Measurements from ENCODE around the gene FAM81A. TPM values are rescaled to one million over a fixed set of nuclear protein-coding genes. Genes with fewer than 3 reads are reported as not detected.
A peak's percentile ranks its signal among the peaks of the same experiment; 100 is the strongest.

FAM81A gene
- 0.42 TPM for total RNA-seq
- polyA plus RNA-seq, result 1.2 TPM
- long read RNA-seq, donor 1, result 0 reads
- long read RNA-seq, donor 2, result 0 reads
- long read RNA-seq, donor 3, result 0 reads
- long read RNA-seq, donor 4, result 0 reads
- long read RNA-seq, donor 5, partial matches to known transcripts, result 0 of 1 reads
- long read RNA-seq, donor 5, other reads (novel, unspliced or antisense), result 0 of 1 reads
- long read RNA-seq, donor 6, result 0 reads
- long read RNA-seq, donor 7, result 0 reads
- long read RNA-seq, donor 8, result 0 reads
- long read RNA-seq, donor 9, result 0 reads
- long read RNA-seq, donor 10, result 0 reads

GRCh38 chr15:59437817-59438624 is at the start of gene FAM81A:
TSS of gene FAM81A (plus strand) at chr15:59438186. CDS start at chr15:59458627, 20,441 bp downstream.
- H3K4me1 ChIP-seq (ENCODE audit: control insufficient read depth in 2 of 2, insufficient read depth in 2 of 2, low read length in 2 of 2), result peaks cover 9 to 11% of the 10 kb centered on the region in 2 donors
- no peaks in the 10 kb centered on the region for H3K9me3 ChIP-seq (ENCODE audit: control insufficient read depth in 2 of 2, insufficient read depth in 1 of 2, low read length in 1 of 2)
- H3K36me3 ChIP-seq (ENCODE audit: control insufficient read depth in 2 of 2, insufficient read depth in 2 of 2, low read length in 1 of 2), result no peaks in the 10 kb centered on the region
- WGBS, result under 1% methylated on average over 96 of the region's 96 CpGs
- no peak within 1 kb of the TSS for H3K27ac ChIP-seq (ENCODE audit: low read depth in 1 of 2, low read length in 1 of 2)
- peak in 7 of 9 donors; percentile 10 to 55 (median 29) for DNase-seq (ENCODE audit: low read depth in 6 of 9, low spot score in 9 of 9)
- H3K4me3 ChIP-seq (ENCODE audit: low read length in 2 of 2), result peak within 1 kb of the TSS in 1 of 2 donors; percentile 51
- H3K27me3 ChIP-seq (ENCODE audit: control insufficient read depth in 2 of 2, insufficient read depth in 1 of 2, low read length in 1 of 2), result peaks cover 31 to 60% of the 10 kb centered on the region in 2 donors

- Histone ChIP-seq H3K4me1 (ENCODE audit: control insufficient read depth in 2 of 2, insufficient read depth in 2 of 2, low read length in 2 of 2) (no peaks in the 10 kb centered on the region), H3K27ac (ENCODE audit: low read depth in 1 of 2, low read length in 1 of 2) (no peak overlapping the region), H3K9me3 (ENCODE audit: control insufficient read depth in 2 of 2, insufficient read depth in 1 of 2, low read length in 1 of 2) (no peaks in the 10 kb centered on the region), H3K36me3 (ENCODE audit: control insufficient read depth in 2 of 2, insufficient read depth in 2 of 2, low read length in 1 of 2) (no peaks in the 10 kb centered on the region), H3K4me3 (ENCODE audit: low read length in 2 of 2) (no peak overlapping the region), H3K27me3 (ENCODE audit: control insufficient read depth in 2 of 2, insufficient read depth in 1 of 2, low read length in 1 of 2) (no peaks in the 10 kb centered on the region)
- WGBS, result 91% methylated on average over 3 of the region's 3 CpGs
- no peak for DNase-seq (ENCODE audit: low read depth in 6 of 9, low spot score in 9 of 9)
Measured at GRCh38 chr15:59388670-59389069, 49.3 kb upstream of the FAM81A start.

- WGBS, result 86% methylated on average over 5 of the region's 5 CpGs
- Histone ChIP-seq H3K4me1 (ENCODE audit: control insufficient read depth in 2 of 2, insufficient read depth in 2 of 2, low read length in 2 of 2) (no peaks in the 10 kb centered on the region), H3K9me3 (ENCODE audit: control insufficient read depth in 2 of 2, insufficient read depth in 1 of 2, low read length in 1 of 2) (no peaks in the 10 kb centered on the region), H3K27ac (ENCODE audit: low read depth in 1 of 2, low read length in 1 of 2) (no peak overlapping the region), H3K4me3 (ENCODE audit: low read length in 2 of 2) (no peak overlapping the region), H3K36me3 (ENCODE audit: control insufficient read depth in 2 of 2, insufficient read depth in 2 of 2, low read length in 1 of 2) (no peaks in the 10 kb centered on the region), H3K27me3 (ENCODE audit: control insufficient read depth in 2 of 2, insufficient read depth in 1 of 2, low read length in 1 of 2) (no peaks in the 10 kb centered on the region)
- no peak for DNase-seq (ENCODE audit: low read depth in 6 of 9, low spot score in 9 of 9)
Measured at GRCh38 chr15:59392299-59392698, 45.7 kb upstream of the FAM81A start.

- no peak overlapping the region for H3K27ac ChIP-seq (ENCODE audit: low read depth in 1 of 2, low read length in 1 of 2)
- 97% methylated on average over 9 of the region's 9 CpGs for WGBS
- H3K27me3 ChIP-seq (ENCODE audit: control insufficient read depth in 2 of 2, insufficient read depth in 1 of 2, low read length in 1 of 2), result no peaks in the 10 kb centered on the region
- no peaks in the 10 kb centered on the region for H3K4me1 ChIP-seq (ENCODE audit: control insufficient read depth in 2 of 2, insufficient read depth in 2 of 2, low read length in 2 of 2)
- H3K9me3 ChIP-seq (ENCODE audit: control insufficient read depth in 2 of 2, insufficient read depth in 1 of 2, low read length in 1 of 2), result no peaks in the 10 kb centered on the region
- H3K4me3 ChIP-seq (ENCODE audit: low read length in 2 of 2), result no peak overlapping the region
- H3K36me3 ChIP-seq (ENCODE audit: control insufficient read depth in 2 of 2, insufficient read depth in 2 of 2, low read length in 1 of 2), result no peaks in the 10 kb centered on the region
- no peak for DNase-seq (ENCODE audit: low read depth in 6 of 9, low spot score in 9 of 9)
Measured at GRCh38 chr15:59394166-59394661, 43.8 kb upstream of the FAM81A start.

- Histone ChIP-seq H3K4me3 (ENCODE audit: low read length in 2 of 2) (no peak overlapping the region), H3K27me3 (ENCODE audit: control insufficient read depth in 2 of 2, insufficient read depth in 1 of 2, low read length in 1 of 2) (no peaks in the 10 kb centered on the region), H3K4me1 (ENCODE audit: control insufficient read depth in 2 of 2, insufficient read depth in 2 of 2, low read length in 2 of 2) (peaks cover 0 to 4% of the 10 kb centered on the region in 2 donors), H3K36me3 (ENCODE audit: control insufficient read depth in 2 of 2, insufficient read depth in 2 of 2, low read length in 1 of 2) (no peaks in the 10 kb centered on the region), H3K27ac (ENCODE audit: low read depth in 1 of 2, low read length in 1 of 2) (no peak overlapping the region), H3K9me3 (ENCODE audit: control insufficient read depth in 2 of 2, insufficient read depth in 1 of 2, low read length in 1 of 2) (no peaks in the 10 kb centered on the region)
- WGBS, result 85% methylated on average over 3 of the region's 3 CpGs
- DNase-seq (ENCODE audit: low read depth in 6 of 9, low spot score in 9 of 9), result no peak
Measured at GRCh38 chr15:59396211-59396610, 41.8 kb upstream of the FAM81A start.

GRCh38 chr15:59396679-59397078 is 41.3 kb upstream of the FAM81A start:
- H3K9me3 ChIP-seq (ENCODE audit: control insufficient read depth in 2 of 2, insufficient read depth in 1 of 2, low read length in 1 of 2), result no peaks in the 10 kb centered on the region
- H3K36me3 ChIP-seq (ENCODE audit: control insufficient read depth in 2 of 2, insufficient read depth in 2 of 2, low read length in 1 of 2), result no peaks in the 10 kb centered on the region
- H3K27ac ChIP-seq (ENCODE audit: low read depth in 1 of 2, low read length in 1 of 2), result no peak overlapping the region
- H3K4me1 ChIP-seq (ENCODE audit: control insufficient read depth in 2 of 2, insufficient read depth in 2 of 2, low read length in 2 of 2), result peaks cover 0 to 4% of the 10 kb centered on the region in 2 donors
- no peak for DNase-seq (ENCODE audit: low read depth in 6 of 9, low spot score in 9 of 9)
- WGBS, result 80% methylated on average over 3 of the region's 3 CpGs
- H3K4me3 ChIP-seq (ENCODE audit: low read length in 2 of 2), result no peak overlapping the region
- no peaks in the 10 kb centered on the region for H3K27me3 ChIP-seq (ENCODE audit: control insufficient read depth in 2 of 2, insufficient read depth in 1 of 2, low read length in 1 of 2)

GRCh38 chr15:59398220-59398619 is 39.8 kb upstream of the FAM81A start:
- no peaks in the 10 kb centered on the region for H3K27me3 ChIP-seq (ENCODE audit: control insufficient read depth in 2 of 2, insufficient read depth in 1 of 2, low read length in 1 of 2)

GRCh38 chr15:59399465-59400102 is 38.4 kb upstream of the FAM81A start:
- Histone ChIP-seq H3K4me3 (ENCODE audit: low read length in 2 of 2) (no peak overlapping the region), H3K4me1 (ENCODE audit: control insufficient read depth in 2 of 2, insufficient read depth in 2 of 2, low read length in 2 of 2) (peaks cover 0 to 4% of the 10 kb centered on the region in 2 donors), H3K27ac (ENCODE audit: low read depth in 1 of 2, low read length in 1 of 2) (no peak overlapping the region), H3K36me3 (ENCODE audit: control insufficient read depth in 2 of 2, insufficient read depth in 2 of 2, low read length in 1 of 2) (no peaks in the 10 kb centered on the region), H3K27me3 (ENCODE audit: control insufficient read depth in 2 of 2, insufficient read depth in 1 of 2, low read length in 1 of 2) (no peaks in the 10 kb centered on the region), H3K9me3 (ENCODE audit: control insufficient read depth in 2 of 2, insufficient read depth in 1 of 2, low read length in 1 of 2) (no peaks in the 10 kb centered on the region)
- 55% methylated on average over 7 of the region's 7 CpGs for WGBS
- DNase-seq (ENCODE audit: low read depth in 6 of 9, low spot score in 9 of 9), result peak in 2 of 9 donors; percentile 11 to 27

More at GRCh38 chr15:59398220-59398619, 39.8 kb upstream of the FAM81A start:
- Histone ChIP-seq H3K27ac (ENCODE audit: low read depth in 1 of 2, low read length in 1 of 2) (no peak overlapping the region), H3K4me3 (ENCODE audit: low read length in 2 of 2) (no peak overlapping the region), H3K4me1 (ENCODE audit: control insufficient read depth in 2 of 2, insufficient read depth in 2 of 2, low read length in 2 of 2) (peaks cover 0 to 4% of the 10 kb centered on the region in 2 donors), H3K9me3 (ENCODE audit: control insufficient read depth in 2 of 2, insufficient read depth in 1 of 2, low read length in 1 of 2) (no peaks in the 10 kb centered on the region), H3K36me3 (ENCODE audit: control insufficient read depth in 2 of 2, insufficient read depth in 2 of 2, low read length in 1 of 2) (no peaks in the 10 kb centered on the region)
- WGBS, result 94% methylated on average over 1 of the region's 1 CpG
- no peak for DNase-seq (ENCODE audit: low read depth in 6 of 9, low spot score in 9 of 9)
